ENCODE results near the gene MYL7.

DNA sequence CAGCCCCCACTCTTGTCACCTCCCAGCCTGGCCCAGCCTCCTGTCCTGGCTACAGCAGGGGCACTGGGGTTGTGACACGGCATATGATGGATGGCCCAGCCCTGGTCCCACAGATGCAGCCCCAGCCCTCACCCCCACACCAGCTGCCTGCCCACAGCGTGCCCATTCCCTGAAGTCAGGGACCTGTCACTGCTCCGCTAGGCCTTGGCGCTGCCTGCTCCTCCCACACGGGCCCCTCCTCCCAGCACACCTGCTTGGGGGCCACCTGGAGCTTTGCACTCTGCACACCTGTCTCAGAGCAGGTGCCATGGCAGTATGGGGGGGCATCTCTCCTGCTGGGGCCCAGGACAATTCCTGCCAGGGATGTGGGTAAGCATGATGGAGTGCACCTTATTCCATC, 44.6 kb upstream of the MYL7 start:
- TF ChIP-seq SP1 (IDR thresholded peaks at IDR 0.05) (no peak), SP1 (CRISPR knock-in tag; IDR thresholded peaks at IDR 0.05) (no peak), ZNF121 (CRISPR knock-in tag; IDR thresholded peaks at IDR 0.05) (no peak)
- TF ChIP-seq, protein P1, sequence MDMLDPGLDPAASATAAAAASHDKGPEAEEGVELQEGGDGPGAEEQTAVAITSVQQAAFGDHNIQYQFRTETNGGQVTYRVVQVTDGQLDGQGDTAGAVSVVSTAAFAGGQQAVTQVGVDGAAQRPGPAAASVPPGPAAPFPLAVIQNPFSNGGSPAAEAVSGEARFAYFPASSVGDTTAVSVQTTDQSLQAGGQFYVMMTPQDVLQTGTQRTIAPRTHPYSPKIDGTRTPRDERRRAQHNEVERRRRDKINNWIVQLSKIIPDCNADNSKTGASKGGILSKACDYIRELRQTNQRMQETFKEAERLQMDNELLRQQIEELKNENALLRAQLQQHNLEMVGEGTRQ (IDR thresholded peaks at IDR 0.05; ENCODE audit: low read depth, low read length): no peak
- TF ChIP-seq, protein P1 (CRISPR knock-in tag; IDR thresholded peaks at IDR 0.05; ENCODE audit: borderline replicate concordance): no peak
- TF ChIP-seq, protein P2, sequence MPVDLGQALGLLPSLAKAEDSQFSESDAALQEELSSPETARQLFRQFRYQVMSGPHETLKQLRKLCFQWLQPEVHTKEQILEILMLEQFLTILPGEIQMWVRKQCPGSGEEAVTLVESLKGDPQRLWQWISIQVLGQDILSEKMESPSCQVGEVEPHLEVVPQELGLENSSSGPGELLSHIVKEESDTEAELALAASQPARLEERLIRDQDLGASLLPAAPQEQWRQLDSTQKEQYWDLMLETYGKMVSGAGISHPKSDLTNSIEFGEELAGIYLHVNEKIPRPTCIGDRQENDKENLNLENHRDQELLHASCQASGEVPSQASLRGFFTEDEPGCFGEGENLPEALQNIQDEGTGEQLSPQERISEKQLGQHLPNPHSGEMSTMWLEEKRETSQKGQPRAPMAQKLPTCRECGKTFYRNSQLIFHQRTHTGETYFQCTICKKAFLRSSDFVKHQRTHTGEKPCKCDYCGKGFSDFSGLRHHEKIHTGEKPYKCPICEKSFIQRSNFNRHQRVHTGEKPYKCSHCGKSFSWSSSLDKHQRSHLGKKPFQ (CRISPR knock-in tag; IDR thresholded peaks at IDR 0.05; ENCODE audit: insufficient replicate concordance): no peak
- TF ChIP-seq, protein P3, sequence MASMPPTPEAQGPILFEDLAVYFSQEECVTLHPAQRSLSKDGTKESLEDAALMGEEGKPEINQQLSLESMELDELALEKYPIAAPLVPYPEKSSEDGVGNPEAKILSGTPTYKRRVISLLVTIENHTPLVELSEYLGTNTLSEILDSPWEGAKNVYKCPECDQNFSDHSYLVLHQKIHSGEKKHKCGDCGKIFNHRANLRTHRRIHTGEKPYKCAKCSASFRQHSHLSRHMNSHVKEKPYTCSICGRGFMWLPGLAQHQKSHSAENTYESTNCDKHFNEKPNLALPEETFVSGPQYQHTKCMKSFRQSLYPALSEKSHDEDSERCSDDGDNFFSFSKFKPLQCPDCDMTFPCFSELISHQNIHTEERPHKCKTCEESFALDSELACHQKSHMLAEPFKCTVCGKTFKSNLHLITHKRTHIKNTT (CRISPR knock-in tag; IDR thresholded peaks at IDR 0.05): no peak
